ENCODE data around the gene LIX1L. TPM values are rescaled to one million over a fixed set of nuclear protein-coding genes. Genes with fewer than 3 reads are reported as not detected.

LIX1L gene
- total and polyA plus RNA-seq, 10 donors = 11.0 to 52.9 (median 36.3) TPM

DNA sequence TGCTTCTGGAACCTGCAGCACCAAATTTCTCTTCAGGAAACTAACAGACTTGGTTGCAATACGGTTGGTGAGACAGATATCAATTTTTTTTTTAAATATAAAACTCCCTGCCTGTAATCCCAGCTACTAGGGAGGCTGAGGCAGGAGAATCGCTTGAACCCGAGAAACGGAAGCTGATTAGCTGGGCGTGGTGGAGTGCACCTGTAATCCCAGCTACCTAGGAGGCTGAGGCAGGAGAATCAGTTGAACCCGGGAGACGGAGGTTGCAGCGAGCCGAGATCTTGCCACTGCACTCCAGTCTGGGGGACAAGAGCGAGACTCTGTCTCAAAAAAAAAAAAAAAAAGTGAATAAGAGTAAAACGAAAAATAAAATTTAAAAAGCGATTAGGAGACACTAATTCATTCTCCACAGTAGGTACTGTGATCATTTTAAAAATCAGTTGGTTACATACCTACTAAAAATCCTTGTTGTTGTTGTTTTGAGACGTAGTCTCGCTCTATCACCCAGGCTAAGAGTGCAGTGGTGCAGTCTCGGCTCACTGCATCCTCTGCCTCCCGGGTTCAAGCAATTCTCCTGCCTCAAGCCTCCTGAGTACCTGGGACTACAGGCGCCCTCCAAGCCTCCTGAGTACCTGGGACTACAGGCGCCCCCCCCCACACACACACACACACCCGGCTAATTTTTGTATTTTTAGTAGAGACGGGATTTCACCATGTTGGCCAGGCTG lies 29.7 kb downstream of the LIX1L start:
- peaks cover 13 to 55% (median 39%) of the 10 kb centered on the region in 6 donors for H3K4me1 ChIP-seq
- peak overlapping the region; percentile 55 to 85 (median 70) for H3K4me3 ChIP-seq
- intact Hi-C loops (cut with DNase I; ENCODE audit: low total_unique reads) = no loop called here
- peaks cover 0 to 37% (median 13%) of the 10 kb centered on the region in 6 donors for H3K36me3 ChIP-seq
- H3K27ac ChIP-seq = peak overlapping the region; percentile 95 to 99 (median 98)
- TF ChIP-seq POLR2A (IDR thresholded peaks at IDR 0.05) = no peak
- TF ChIP-seq, protein P1, sequence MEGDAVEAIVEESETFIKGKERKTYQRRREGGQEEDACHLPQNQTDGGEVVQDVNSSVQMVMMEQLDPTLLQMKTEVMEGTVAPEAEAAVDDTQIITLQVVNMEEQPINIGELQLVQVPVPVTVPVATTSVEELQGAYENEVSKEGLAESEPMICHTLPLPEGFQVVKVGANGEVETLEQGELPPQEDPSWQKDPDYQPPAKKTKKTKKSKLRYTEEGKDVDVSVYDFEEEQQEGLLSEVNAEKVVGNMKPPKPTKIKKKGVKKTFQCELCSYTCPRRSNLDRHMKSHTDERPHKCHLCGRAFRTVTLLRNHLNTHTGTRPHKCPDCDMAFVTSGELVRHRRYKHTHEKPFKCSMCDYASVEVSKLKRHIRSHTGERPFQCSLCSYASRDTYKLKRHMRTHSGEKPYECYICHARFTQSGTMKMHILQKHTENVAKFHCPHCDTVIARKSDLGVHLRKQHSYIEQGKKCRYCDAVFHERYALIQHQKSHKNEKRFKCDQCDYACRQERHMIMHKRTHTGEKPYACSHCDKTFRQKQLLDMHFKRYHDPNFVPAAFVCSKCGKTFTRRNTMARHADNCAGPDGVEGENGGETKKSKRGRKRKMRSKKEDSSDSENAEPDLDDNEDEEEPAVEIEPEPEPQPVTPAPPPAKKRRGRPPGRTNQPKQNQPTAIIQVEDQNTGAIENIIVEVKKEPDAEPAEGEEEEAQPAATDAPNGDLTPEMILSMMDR (IDR thresholded peaks at IDR 0.05 in 8 of 11, conservative IDR thresholded peaks at IDR 0.05 in 3 of 11) = no peak
- no peak for TF ChIP-seq POLR2AphosphoS5 (IDR thresholded peaks at IDR 0.05)
- H3K9me3 ChIP-seq = no peaks in the 10 kb centered on the region
- DNase-seq = peak; percentile 81
- no peaks in the 10 kb centered on the region for H3K27me3 ChIP-seq (replicated peaks in 1 of 7)
- 53 to 58% (median 57%) methylated on average over 20 of the region's 20 CpGs for WGBS, 5 donors

DNA sequence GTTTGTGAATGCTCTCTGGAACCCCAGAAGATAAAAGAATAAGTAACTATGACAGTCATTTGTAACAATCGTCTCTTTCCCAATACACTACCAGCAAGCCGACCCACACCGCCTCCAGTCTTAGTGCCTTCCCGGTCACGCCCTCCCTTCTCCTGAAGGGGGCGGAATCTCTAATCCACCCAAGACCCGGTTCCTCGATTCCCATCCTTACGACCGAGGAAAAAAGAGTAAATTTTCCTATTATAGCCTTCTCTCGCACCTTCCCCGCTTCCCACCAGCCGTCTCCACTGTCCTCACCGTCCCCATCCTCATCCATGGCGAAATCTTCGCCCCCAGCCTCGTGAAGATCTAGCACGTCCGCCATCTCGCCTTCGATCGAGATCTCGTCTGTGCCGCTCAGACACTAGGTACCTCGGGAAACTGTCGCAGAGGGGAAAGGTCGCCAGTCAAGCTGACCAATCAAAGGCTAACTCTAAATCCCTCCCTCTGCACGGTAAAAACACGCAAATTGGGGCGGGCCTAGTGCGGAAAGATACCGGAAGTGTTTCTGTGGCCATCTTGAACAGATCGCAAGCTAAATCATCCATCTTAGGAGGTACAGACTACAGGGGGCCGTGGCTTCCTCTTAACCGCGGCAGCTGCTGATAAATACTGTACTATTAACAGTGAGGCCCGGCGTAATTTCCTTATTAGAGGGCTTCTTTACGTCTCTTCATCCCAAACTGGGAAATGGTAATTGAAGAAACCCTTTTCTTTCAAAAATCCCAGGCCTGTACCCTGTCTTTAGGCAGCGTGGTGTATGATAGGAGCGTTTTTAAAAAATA lies 30.5 kb downstream of the LIX1L start, which contains the start of gene RBM8A:
Gene RBM8A, minus strand, starts transcription at position 422 of the 824 bp plus-strand sequence. Its CDS starts 58 bp downstream, at position 364.
- H3K9me3 ChIP-seq = no peaks in the 10 kb centered on the region
- peaks cover 13 to 55% (median 34%) of the 10 kb centered on the region in 6 donors for H3K4me1 ChIP-seq
- H3K4me3 ChIP-seq = peak within 1 kb of the TSS; percentile 55 to 85 (median 70)
- no peaks in the 10 kb centered on the region for H3K27me3 ChIP-seq (replicated peaks in 1 of 7)
- peak within 1 kb of the TSS; percentile 95 to 99 (median 98) for H3K27ac ChIP-seq
- peaks cover 0 to 44% (median 17%) of the 10 kb centered on the region in 6 donors for H3K36me3 ChIP-seq
- peak; percentile 97 to 98 (median 98) for TF ChIP-seq POLR2A (IDR thresholded peaks at IDR 0.05)
- peak; percentile 95 to 100 (median 100) for TF ChIP-seq POLR2AphosphoS5 (IDR thresholded peaks at IDR 0.05)
- TF ChIP-seq, protein P1 (IDR thresholded peaks at IDR 0.05 in 8 of 11, conservative IDR thresholded peaks at IDR 0.05 in 3 of 11) = peak; percentile 52 to 97 (median 83)
- intact Hi-C loops (cut with DNase I; ENCODE audit: low total_unique reads) = no loop called here
- DNase-seq = peak; percentile 94
- WGBS, 5 donors = 0% methylated on average over 41 of the region's 41 CpGs

DNA sequence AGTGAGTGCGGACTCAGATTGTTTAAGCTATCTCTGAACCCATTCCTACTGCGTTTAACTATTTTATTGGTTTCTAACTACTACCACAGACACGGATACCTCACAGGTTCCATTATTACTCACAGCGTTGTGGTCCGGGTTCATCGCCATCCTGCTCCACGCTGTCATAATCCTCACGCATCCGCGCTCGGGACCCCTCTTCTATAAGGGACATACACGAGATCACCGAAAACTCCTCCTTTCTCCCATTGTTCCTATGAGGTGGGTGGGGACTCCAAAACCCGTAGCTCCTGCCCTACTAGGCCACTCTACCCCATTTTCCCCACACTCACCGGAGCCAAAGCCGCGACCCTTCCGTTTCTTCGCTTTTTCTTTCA lies 31.1 kb downstream of the LIX1L start:
- Histone ChIP-seq H3K9me3 (no peaks in the 10 kb centered on the region), H3K4me3 (peak overlapping the region; percentile 55 to 85 (median 70)), H3K36me3 (peaks cover 0 to 50% (median 18%) of the 10 kb centered on the region in 6 donors), H3K4me1 (peaks cover 13 to 55% (median 30%) of the 10 kb centered on the region in 6 donors), H3K27ac (peak overlapping the region; percentile 95 to 99 (median 98)), H3K27me3 (replicated peaks in 1 of 7) (no peaks in the 10 kb centered on the region)
- 7 to 12% (median 7%) methylated on average over 19 of the region's 19 CpGs for WGBS, 5 donors
- TF ChIP-seq, protein P1 (IDR thresholded peaks at IDR 0.05 in 8 of 11, conservative IDR thresholded peaks at IDR 0.05 in 3 of 11) = no peak
- TF ChIP-seq POLR2AphosphoS5 (IDR thresholded peaks at IDR 0.05) (no peak), POLR2A (IDR thresholded peaks at IDR 0.05) (no peak)
- intact Hi-C loops (cut with DNase I; ENCODE audit: low total_unique reads) = no loop called here
- DNase-seq = no peak

All from spleen (tissue), 11 donors.